DOHH2 (cell line): ENCODE measurements around the gene TACR2.

Source experiments
- CTCF ChIP-seq: fragments of 200-600 bp; sonication (generic); IDR thresholded peaks from one replicate; pipeline ENCODE4 v1.5.1; 2014; ENCODE audit warnings: antibody characterized with exemption, mild to moderate bottlenecking, low read depth, low read length; ENCODE audit not compliant: poor library complexity, severe bottlenecking
- EZH2phosphoT487 ChIP-seq: fragments of 200-600 bp; sonication (generic); IDR thresholded peaks from 2 replicates; pipeline ENCODE4 v1.6.1; 2017; ENCODE audit warnings: borderline replicate concordance, mild to moderate bottlenecking, antibody characterized with exemption, low read length, moderate library complexity, mixed read lengths

GRCh38 chr10:69360485-69361302 is 56.0 kb downstream of the TACR2 start:
- TF ChIP-seq CTCF (no peak), EZH2phosphoT487 (no peak)
